Right kidney (tissue), 1 donor: Measurements from ENCODE around the gene FAM168A.
"Not testable (repeated sequence)": the region's sequence is repeated elsewhere in the genome, so short reads cannot be mapped to it uniquely, and the experiment has no call there.

Experiments used
- DNase-seq: peaks from one replicate; pipeline ENCODE4 v3.0.0-alpha.2; 2016

The FAM168A gene

DNA sequence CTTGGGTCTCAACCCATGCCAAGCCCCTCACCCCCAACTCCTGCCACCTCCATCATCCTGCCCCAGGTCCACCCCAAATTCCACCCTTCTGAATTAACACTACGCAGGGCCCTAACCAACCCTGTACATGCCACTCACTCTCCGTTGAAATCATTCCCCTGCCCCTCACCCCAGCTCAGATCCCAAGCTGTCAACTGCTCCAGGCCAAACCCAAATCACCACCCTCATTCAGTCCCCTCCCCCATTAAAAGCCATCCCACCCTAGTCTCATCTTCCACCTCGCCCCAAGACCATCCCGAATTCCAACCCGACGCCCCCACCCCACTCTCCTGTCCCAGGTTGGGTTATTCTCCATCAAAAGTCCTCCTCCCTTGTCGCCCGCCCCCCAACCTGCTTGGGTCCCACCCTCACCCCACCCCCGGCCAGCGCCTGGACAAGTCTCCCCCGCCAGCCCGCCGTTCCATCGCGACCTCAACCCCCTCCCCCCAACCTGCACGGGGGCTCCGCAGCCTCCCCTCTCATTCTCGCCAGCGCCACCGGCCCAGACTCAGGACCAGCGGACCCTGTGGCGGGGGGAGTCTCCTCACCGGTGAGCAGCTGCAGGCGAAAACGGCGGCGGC, 466 bp downstream of the FAM168A start:
- peak; percentile 29 for DNase-seq

DNA sequence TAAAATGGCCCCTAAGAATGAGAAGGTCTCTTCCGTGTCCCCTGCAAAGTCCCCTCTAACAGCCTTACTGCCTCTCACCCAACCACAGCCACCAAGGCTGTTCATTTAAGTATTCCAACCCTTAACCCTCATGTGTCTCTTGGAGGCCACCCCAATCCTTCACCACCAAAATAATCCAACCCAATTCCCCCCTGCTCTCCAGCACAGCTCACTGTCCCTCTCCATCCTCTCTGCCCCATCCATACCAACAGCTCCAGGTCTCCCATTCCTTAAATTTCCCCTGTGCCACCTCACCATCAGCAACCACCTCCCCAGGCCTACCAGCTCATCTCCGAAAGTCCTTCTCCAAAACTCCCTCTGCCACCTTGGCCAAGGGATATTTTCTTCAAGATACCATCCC, 1.4 kb downstream of the FAM168A start:
- no peak for DNase-seq

DNA sequence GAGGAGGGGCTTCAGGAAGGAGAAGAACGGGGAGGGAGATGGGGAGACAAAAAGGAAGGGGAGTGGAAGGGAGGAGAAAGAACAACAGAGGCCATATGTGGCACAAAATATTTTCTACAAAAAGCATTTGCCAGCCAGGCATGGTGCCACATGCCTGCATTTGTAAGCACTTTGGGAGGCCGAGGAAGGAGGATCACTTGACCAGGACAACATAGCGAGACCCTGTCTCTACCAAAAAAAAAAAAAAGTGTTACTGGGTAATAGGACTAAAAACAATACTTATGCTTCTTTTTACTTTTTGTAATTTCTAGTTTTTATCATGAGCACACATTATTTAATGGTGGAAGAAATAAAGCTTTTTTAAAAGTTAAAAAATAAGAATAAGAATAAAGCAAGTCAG, 5.3 kb downstream of the FAM168A start:
- no peak for DNase-seq

DNA sequence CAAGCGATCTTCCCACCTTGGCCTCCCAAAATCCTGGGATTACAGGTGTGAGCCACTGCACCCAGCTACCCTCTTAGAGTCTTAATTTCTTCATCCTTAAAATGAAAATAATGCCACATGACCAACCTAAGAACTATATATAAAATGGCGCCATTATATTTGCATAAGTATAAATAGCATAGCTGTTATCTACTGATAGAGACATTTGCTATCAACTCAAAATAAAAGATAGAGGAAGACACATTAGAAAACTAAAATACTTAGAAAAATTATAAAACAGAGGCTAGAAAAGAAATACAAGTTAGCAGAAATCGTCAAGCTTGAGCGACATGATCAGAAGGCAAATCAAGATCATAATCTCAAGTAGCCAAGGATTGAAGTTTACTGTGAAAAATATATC, 6.2 kb downstream of the FAM168A start:
- no peak for DNase-seq

DNA sequence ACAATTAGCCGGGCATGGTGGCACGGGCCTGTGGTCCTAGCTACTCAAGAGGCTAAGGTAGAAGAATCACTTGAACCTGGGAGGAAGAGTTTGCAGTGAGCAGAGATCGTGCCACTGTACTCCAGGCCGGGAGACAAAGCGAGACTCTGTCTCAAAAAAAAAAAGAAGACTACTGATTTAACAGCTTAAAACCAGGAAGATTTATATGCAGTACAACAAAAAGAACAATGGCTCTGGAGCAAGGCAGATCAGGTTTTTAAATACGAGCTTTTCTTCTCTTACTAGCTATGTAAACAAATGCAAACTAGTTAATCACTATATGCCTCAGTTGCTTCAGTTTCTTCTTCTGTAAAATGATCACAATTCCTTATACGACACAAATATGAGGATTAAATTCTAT, 6.9 kb downstream of the FAM168A start:
- no peak for DNase-seq

GRCh38 chr11:73586791-73587190, 11.1 kb downstream of the FAM168A start:
- no peak for DNase-seq

DNA sequence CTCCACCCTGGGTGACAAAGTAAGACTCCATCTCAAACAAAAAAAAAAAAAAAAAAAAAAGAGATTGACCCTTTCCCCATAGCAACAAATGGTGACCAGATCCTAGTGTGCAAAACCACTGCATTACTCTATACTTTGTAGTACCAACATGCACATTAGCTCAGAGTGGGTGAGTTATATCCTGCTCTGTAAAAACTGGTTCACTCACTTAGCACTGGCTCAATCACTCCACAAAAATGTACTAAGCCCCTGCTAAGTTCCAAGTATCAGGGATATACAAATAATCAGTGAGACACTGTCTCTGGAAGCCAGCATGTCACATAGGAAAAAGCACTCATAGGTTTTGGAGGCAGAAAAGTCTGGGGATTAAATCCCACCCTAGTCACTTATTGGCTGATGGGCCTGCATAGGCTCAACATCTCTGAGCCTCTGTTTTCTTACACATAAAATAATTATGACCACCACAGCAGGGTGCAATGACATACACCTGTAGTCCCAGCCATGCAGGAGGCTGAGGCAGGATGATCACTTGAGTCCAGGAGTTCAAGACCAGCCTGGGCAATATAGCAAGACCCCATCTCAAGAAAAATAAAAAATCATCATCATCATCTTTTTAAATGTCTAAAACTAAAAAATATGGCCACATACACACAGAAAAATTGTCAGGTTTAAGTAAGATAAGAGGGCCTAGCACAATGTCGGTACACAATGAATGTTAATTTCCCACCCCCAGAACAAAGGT, 11.9 kb downstream of the FAM168A start:
- DNase-seq, result no peak

DNA sequence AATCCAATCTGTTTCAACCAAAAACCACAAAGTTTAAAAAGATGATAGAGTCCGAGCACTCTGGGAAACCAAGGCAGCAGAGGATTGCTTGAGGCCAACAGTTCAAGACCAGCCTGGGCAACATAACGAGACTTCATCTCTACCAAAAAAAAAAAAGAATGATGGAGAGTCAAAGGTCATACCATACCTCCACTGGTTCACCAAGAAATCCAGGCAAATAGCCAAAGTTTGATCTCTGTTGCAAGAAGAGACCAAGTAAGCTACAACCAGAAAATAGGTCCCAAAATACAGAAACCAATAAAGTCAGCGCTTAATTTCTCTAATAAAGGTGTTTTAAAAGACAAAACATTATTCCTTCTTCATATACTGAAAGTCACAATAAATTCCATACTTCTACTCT, 13.1 kb downstream of the FAM168A start:
- no peak for DNase-seq

DNA sequence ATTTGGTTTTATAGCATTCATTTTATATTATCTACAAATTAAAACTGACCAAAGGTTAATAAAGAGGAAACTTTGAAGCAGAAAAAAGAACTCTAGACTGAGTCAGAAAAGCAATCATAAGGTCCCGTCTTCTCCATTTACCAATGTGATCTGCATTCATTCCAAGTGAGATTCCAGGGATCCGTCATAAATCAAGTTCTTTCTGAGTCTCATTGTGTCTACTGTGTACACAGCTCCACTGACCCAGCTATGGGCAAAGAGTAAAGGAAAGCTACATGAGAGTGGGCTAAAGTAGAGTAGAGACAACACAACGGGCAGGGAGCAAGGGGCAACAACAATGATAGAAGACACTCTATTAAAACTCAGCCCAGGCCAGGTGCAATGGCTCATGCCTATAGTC, 15.3 kb downstream of the FAM168A start:
- DNase-seq, result no peak

GRCh38 chr11:73580749-73581148, 17.2 kb downstream of the FAM168A start:
- DNase-seq, result not testable (repeated sequence)

DNA sequence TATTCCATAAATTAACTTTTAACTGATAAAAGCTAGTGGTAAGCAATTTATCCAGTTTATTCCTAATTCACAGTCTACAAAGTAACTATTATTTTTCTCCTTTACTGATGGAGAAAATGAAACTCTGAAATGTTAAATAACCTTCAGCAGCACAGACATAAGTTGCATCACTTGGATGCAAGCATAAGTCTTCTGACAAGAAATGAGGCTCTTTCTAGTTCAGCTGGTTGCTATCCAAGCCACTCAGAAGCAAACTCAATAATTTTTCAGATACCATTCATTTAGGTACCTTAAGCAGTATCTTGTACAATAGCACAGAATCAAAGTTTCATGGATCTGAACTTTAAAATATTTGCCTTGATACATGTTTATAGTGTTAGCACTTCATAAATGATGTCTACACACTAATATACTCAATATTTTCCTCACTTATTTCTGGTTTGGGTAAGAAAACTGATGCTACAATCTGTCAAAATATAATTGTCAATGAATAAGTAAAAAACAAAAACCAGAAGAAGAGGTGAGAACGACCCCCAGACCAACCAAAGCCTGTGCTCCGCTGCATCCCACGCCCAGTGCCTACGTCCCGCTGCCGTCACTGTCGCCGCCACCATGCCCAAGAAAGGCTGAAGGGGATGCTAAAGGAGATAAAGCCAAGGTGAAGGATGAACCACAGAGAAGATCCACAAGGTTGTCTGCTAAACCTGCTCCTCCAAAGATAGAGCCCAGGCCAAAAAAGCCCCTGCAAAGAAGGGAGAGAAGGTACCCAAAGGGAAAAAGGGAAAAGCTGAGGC, 18.1 kb downstream of the FAM168A start:
- no peak for DNase-seq

- no peak for DNase-seq
These were observed 19.2 kb downstream of the FAM168A start for GRCh38 chr11:73578592-73579185.

DNA sequence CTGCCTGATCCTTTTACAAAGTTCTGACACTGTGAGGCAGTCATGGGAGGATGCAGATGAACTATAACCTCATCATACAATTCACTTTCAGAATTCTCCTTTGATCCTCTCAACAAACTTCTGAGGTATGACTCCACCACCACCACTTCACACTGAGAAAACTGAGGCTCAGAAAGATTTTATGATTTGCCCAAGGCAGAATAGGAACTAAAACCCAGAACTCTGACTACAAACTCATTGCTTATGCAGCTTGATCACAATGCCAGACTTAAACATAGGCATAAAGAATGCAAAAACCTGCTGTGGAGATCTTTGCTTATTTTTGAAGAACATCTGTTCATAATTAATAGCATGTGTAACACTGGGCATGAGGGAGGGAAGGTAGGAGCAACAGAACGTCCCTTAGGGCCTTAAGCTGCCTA, 20.4 kb downstream of the FAM168A start:
- DNase-seq, result no peak

DNA sequence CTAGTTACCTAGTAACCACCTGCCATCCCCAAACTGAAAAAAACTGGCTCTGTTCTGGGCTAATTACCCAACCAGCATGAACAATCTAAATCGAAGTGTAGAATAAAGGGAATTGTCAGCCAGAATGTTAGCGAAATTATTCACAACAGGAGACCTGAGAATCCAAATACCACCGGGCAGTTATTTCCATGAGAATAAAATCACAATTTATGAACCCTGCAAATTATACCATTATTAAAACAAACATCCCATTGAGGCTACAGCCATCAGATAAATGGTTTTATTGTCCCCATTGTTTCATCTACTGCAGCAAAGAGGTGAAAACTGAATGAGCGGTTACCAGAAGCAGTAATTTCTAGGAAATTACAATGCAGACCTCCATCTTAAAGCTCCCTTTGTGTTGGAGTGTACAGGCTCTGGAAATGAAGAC, 21.7 kb downstream of the FAM168A start:
- DNase-seq, result no peak

DNA sequence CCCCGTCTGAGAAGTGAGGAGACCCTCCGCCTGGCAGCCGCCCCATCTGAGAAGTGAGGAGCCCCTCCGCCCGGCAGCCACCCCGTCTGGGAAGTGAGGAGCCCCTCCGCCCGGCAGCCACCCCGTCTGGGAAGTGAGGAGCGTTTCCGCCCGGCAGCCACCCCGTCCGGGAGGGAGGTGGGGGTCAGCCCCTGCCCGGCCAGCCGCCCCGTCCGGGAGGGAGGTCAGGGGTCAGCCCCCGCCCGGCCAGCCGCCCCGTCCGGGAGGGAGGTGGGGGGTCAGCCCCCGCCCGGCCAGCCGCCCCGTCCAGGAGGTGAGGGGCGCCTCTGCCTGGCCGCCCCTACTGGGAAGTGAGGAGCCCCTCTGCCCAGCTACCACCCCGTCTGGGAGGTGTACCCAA, 25.9 kb downstream of the FAM168A start:
- DNase-seq, result not testable (repeated sequence)

DNA sequence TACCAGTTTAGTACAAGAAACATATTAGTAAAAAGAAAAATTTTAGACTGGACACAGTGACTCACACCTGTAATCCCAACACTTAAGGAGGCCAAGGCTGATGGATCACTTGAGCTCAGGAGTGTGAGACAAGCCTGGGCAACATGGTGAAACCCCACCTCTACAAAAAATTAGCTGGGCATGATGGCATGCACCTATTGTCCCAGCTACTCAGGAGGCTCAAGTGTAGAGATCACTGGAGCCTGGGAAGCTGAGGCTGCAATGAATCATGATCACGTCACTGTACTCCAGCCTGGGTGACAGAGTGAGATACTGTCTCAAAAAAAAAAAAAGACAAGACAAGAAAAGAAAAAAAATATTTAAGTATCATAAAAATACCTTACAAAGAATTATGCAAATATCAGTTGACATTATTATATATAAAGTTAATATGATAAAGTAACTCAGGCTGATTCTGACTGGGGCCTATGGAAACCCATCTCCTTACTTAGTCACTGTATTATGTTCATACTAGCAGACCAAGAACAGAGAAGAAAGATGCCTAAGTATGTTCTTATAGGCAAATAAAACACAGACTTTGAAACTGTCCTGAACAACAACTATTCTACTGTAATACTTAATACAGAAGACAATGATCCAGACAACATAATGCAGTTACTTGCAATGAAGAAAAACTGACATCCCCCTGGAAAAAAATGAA, 27.3 kb downstream of the FAM168A start:
- DNase-seq, result no peak

- DNase-seq, result no peak
These were observed 30.7 kb downstream of the FAM168A start for GRCh38 chr11:73566977-73567755.

DNA sequence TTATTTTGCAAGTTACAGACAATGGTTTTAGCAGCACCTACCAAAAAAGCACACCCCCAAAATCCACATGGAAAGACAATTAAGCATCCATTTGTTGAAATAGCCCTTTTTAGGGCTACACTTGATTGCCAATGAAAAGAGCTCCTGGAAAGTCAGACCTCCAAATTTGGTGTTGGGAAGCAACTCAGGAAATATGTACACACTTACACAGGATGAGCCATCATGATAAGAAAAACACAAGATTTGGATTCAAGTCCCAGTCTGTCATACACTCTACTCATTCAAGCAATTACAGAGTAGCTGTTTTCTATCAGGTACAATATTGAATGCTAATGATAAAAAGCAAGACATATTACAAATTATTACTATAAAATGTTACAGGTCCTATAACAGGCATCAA, 31.5 kb downstream of the FAM168A start:
- no peak for DNase-seq

DNA sequence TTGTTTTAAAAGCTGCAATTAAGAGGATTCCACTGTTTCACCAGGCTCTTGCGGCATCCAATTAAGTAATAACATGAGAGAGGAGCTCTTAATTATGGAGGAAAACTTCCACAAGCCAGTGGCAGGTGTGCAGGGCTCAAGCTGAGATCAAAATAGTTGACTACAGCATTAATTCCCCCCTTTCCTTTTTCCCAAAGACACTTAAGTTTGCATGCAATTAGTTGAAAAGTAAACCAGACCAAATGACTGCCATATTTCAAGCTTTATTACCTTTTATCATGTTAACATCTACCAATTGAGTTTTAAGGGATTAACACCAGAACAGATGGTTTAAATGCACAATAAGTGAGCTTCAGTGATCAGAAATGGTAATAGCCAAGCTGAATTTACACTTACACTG, 32.1 kb downstream of the FAM168A start:
- no peak for DNase-seq

DNA sequence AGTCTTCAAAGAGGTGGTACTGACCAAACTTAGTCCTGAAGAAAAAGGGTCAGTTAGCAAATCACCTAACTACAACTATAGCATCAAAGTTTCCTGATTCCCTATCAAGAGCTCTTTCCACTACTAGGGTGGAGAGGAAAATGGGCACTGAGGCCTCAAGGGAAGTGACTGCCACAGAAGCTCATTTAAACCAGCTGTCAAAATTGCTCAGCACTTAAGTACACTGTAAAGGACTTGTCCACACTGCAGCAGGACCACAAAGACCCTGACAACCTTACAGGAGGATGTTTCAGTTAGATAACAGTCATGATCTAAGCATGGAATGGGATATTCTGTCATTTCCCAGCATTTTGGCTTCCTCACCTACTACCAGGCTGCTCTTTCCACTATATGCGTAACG, 33.0 kb downstream of the FAM168A start:
- DNase-seq, result no peak

- DNase-seq, result no peak
These were observed 34.2 kb downstream of the FAM168A start for GRCh38 chr11:73563539-73564200.
